GM12891 (cell line): Measurements from ENCODE around the gene ZFHX2.

Source experiments
- PAX5 ChIP-seq: IDR thresholded peaks from 2 replicates; pipeline ENCODE4 v1.6.1; 2011; ENCODE audit warnings: low read length, moderate library complexity, mild to moderate bottlenecking; ENCODE audit not compliant: insufficient read depth, severe bottlenecking
- POLR2A ChIP-seq: IDR thresholded peaks from 2 replicates; pipeline ENCODE4 v1.6.1; 2011; ENCODE audit warnings: low read depth, low read length, control low read depth
- POLR2AphosphoS5 ChIP-seq: IDR thresholded peaks from 2 replicates; pipeline ENCODE4 v1.6.1; 2011; ENCODE audit warnings: low read depth, low read length, control low read depth
- POU2F2 ChIP-seq: IDR thresholded peaks from 2 replicates; pipeline ENCODE4 v1.6.1; 2011; ENCODE audit warnings: low read depth, mild to moderate bottlenecking, control low read depth, low read length, moderate library complexity
- SPI1 ChIP-seq: IDR thresholded peaks from 2 replicates; pipeline ENCODE4 v1.6.1; 2011; ENCODE audit warnings: low read depth, low read length, control low read depth
- TAF1 ChIP-seq: IDR thresholded peaks from 2 replicates; pipeline ENCODE4 v1.6.1; 2011; ENCODE audit warnings: low read depth, low read length, control low read depth

GRCh38 chr14:23579739-23580138, 28.2 kb upstream of the ZFHX2 start:
- TF ChIP-seq POLR2A (no peak), POLR2AphosphoS5 (no peak), TAF1 (no peak), PAX5 (no peak), SPI1 (no peak), POU2F2 (no peak)
